ENCODE measurements around the gene PARP2.
"Not testable (repeated sequence)": the region's sequence is repeated elsewhere in the genome, so short reads cannot be mapped to it uniquely, and the experiment has no call there.

Gene PARP2

GRCh38 chr14:20347747-20348146 lies 4.3 kb downstream of the PARP2 start:
- DNase-seq, result no peak

GRCh38 chr14:20350282-20350681 lies 6.8 kb downstream of the PARP2 start:
- no peak for DNase-seq

- DNase-seq, result no peak
Observed at GRCh38 chr14:20350860-20351259, 7.4 kb downstream of the PARP2 start.

- no peak for DNase-seq
Observed at GRCh38 chr14:20356422-20356821, 13.0 kb downstream of the PARP2 start.

- DNase-seq, result not testable (repeated sequence)
Observed at GRCh38 chr14:20358474-20358873, 15.0 kb downstream of the PARP2 start.

- no peak for DNase-seq
Observed at GRCh38 chr14:20365928-20366327, 22.5 kb downstream of the PARP2 start.

- DNase-seq, result no peak
Observed at GRCh38 chr14:20372796-20373195, 29.4 kb downstream of the PARP2 start.

- DNase-seq, result no peak
Observed at GRCh38 chr14:20375471-20375870, 32.0 kb downstream of the PARP2 start.

GRCh38 chr14:20376071-20376588 lies 32.7 kb downstream of the PARP2 start:
- DNase-seq, result no peak

- DNase-seq, result no peak
Observed at GRCh38 chr14:20377171-20377570, 33.7 kb downstream of the PARP2 start.

GRCh38 chr14:20379743-20380142 lies 36.3 kb downstream of the PARP2 start:
- no peak for DNase-seq

GRCh38 chr14:20380681-20381080 lies 37.2 kb downstream of the PARP2 start:
- DNase-seq, result no peak

- DNase-seq, result no peak
Observed at GRCh38 chr14:20381341-20381740, 37.9 kb downstream of the PARP2 start.

- DNase-seq, result no peak
Observed at GRCh38 chr14:20382526-20382925, 39.1 kb downstream of the PARP2 start.

GRCh38 chr14:20383032-20383431 lies 39.6 kb downstream of the PARP2 start:
- DNase-seq, result no peak

GRCh38 chr14:20383636-20384035 lies 40.2 kb downstream of the PARP2 start:
- DNase-seq, result no peak

- DNase-seq, result no peak
Observed at GRCh38 chr14:20384321-20384720, 40.9 kb downstream of the PARP2 start.

GRCh38 chr14:20384886-20385285 lies 41.5 kb downstream of the PARP2 start:
- DNase-seq, result no peak

- DNase-seq, result no peak
Observed at GRCh38 chr14:20386276-20386855, 42.9 kb downstream of the PARP2 start.

GRCh38 chr14:20387576-20387975 lies 44.1 kb downstream of the PARP2 start:
- no peak for DNase-seq

- no peak for DNase-seq
Observed at GRCh38 chr14:20388159-20388558, 44.7 kb downstream of the PARP2 start.

- no peak for DNase-seq
Observed at GRCh38 chr14:20391505-20391904, 48.1 kb downstream of the PARP2 start.

- DNase-seq, result no peak
Observed at GRCh38 chr14:20397511-20397910, 54.1 kb downstream of the PARP2 start.

GRCh38 chr14:20400589-20400964 lies 57.1 kb downstream of the PARP2 start:
- DNase-seq, result no peak

- no peak for DNase-seq
Observed at GRCh38 chr14:20400965-20401593, 57.6 kb downstream of the PARP2 start.

Data from NCI-H774 (cell line).